Measurements from ENCODE around the gene TIMP2.
"Not testable (repeated sequence)": the region's sequence is repeated elsewhere in the genome, so short reads cannot be mapped to it uniquely, and the experiment has no call there.

TIMP2 gene

DNA sequence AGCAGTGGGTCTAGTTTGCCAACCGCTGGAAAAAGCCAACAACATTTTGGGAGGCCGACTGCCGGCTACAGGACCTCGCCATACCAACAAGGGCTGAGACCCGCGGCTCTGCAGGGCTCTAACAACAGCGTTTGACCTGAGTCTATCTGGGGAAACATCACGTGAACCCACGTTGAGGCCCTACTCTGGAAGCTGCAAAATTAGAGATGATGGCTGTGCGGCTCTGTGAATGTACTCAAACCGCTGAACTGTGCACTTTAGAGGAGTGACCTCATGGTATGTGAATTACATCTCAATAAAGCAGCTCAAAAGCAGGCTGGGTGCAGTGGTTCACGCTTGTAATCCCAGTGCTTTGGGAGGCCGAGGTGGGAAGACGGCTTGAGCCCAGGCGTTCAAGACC is 12.1 kb downstream of the TIMP2 start:
- H3K4me1 ChIP-seq (ENCODE audit: insufficient read depth, low read length), result no peaks in the 10 kb centered on the region
- DNase-seq (no peak), ATAC-seq (ENCODE audit: insufficient read depth, low read depth) (no peak)
- H3K9me3 ChIP-seq (ENCODE audit: insufficient read depth, low read length, severe bottlenecking), result no peaks in the 10 kb centered on the region
- TF ChIP-seq CTCF (IDR thresholded peaks at IDR 0.05; ENCODE audit: borderline replicate concordance, extremely low read depth, low read length, poor library complexity, severe bottlenecking), result no peak
- TF ChIP-seq EZH2 (IDR thresholded peaks at IDR 0.05; ENCODE audit: borderline replicate concordance, low read depth, low read length, severe bottlenecking), result no peak
- no peaks in the 10 kb centered on the region for H3K79me2 ChIP-seq (ENCODE audit: insufficient read depth, low read length)
- H2AFZ ChIP-seq (ENCODE audit: low read depth, low read length), result no peak overlapping the region; the same call in 1 of the 2 replicates
- no peak overlapping the region for H3K9ac ChIP-seq (ENCODE audit: low read depth, low read length)
- no peaks in the 10 kb centered on the region for H3K36me3 ChIP-seq (ENCODE audit: insufficient read depth, low read length)
- no peak overlapping the region for H3K4me2 ChIP-seq (ENCODE audit: insufficient read depth, low read length)
- 0 out of 2 replicates have a peak, but pooled peaks cover 4% of the 10 kb centered on the region for H4K20me1 ChIP-seq (ENCODE audit: insufficient read depth, low read length)
- no peaks in the 10 kb centered on the region for H3K27me3 ChIP-seq (ENCODE audit: insufficient read depth, low read length, poor library complexity)
- no peak overlapping the region for H3K27ac ChIP-seq (ENCODE audit: low read length)
- no peak overlapping the region for H3K4me3 ChIP-seq (ENCODE audit: low read depth in 1 of 2, low read length in 2 of 2)

DNA sequence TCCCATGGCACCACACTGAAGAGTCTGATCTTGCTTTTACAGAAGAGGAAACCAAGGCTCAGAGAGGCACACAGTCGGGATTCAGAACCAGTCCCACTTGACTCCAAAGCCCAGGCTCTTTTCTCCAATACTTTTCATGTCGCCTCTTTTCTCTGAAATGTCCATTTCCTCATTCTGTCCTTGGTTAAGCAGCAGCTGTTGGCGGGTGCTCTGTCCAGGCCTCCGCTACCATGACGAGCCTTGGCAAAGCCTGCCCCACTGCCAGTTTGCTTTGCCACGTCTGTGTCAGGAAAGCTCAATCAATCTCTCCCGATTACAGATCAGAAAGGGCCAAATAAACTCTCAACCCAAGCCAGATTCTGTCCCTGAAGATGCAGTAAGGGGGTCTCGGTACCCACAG is 13.1 kb downstream of the TIMP2 start:
- H3K27ac ChIP-seq (ENCODE audit: low read length), result no peak overlapping the region
- no peaks in the 10 kb centered on the region for H3K9me3 ChIP-seq (ENCODE audit: insufficient read depth, low read length, severe bottlenecking)
- no peaks in the 10 kb centered on the region for H3K79me2 ChIP-seq (ENCODE audit: insufficient read depth, low read length)

DNA sequence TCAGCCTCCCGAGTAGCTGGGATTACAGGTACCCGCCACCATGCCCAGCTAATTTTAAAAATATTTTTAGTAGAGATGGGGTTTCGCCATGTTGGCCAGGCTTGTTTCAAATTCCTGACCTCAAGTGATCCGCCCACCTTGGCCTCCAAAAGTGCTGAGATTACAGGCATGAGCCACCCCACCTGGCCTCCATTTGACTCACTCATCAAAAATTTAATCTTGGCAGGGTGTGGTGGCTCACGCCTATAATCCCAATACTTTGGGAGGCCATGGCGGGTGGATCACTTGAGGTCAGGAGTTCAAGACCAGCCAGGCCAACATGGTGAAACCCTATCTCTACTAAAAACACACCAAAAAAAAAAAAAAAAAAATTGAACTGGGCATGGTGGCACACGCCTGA is 13.6 kb downstream of the TIMP2 start:
- H3K4me3 ChIP-seq (ENCODE audit: low read depth in 1 of 2, low read length in 2 of 2); ATAC-seq (ENCODE audit: insufficient read depth, low read depth); H3K4me2 ChIP-seq (ENCODE audit: insufficient read depth, low read length); H3K27ac ChIP-seq (ENCODE audit: low read length); DNase-seq; H2AFZ ChIP-seq (ENCODE audit: low read depth, low read length); H3K27me3 ChIP-seq (ENCODE audit: insufficient read depth, low read length, poor library complexity); H4K20me1 ChIP-seq (ENCODE audit: insufficient read depth, low read length); H3K36me3 ChIP-seq (ENCODE audit: insufficient read depth, low read length); H3K9me3 ChIP-seq (ENCODE audit: insufficient read depth, low read length, severe bottlenecking); H3K79me2 ChIP-seq (ENCODE audit: insufficient read depth, low read length); H3K4me1 ChIP-seq (ENCODE audit: insufficient read depth, low read length); H3K9ac ChIP-seq (ENCODE audit: low read depth, low read length): not testable (repeated sequence)

More for the DNA sequence above, 13.1 kb downstream of the TIMP2 start:
- TF ChIP-seq EZH2 (IDR thresholded peaks at IDR 0.05; ENCODE audit: borderline replicate concordance, low read depth, low read length, severe bottlenecking), result no peak
- no peak for TF ChIP-seq CTCF (IDR thresholded peaks at IDR 0.05; ENCODE audit: borderline replicate concordance, extremely low read depth, low read length, poor library complexity, severe bottlenecking)
- Histone ChIP-seq H3K4me1 (ENCODE audit: insufficient read depth, low read length) (no peaks in the 10 kb centered on the region), H4K20me1 (ENCODE audit: insufficient read depth, low read length) (0 out of 2 replicates have a peak, but pooled peaks cover 4% of the 10 kb centered on the region), H3K4me2 (ENCODE audit: insufficient read depth, low read length) (no peak overlapping the region), H3K36me3 (ENCODE audit: insufficient read depth, low read length) (no peaks in the 10 kb centered on the region), H2AFZ (ENCODE audit: low read depth, low read length) (no peak overlapping the region), H3K27me3 (ENCODE audit: insufficient read depth, low read length, poor library complexity) (no peaks in the 10 kb centered on the region), H3K9ac (ENCODE audit: low read depth, low read length) (no peak overlapping the region), H3K4me3 (ENCODE audit: low read depth in 1 of 2, low read length in 2 of 2) (no peak overlapping the region)
- no peak for ATAC-seq (ENCODE audit: insufficient read depth, low read depth)
- no peak for DNase-seq

GRCh38 chr17:78910497-78911284 is 14.5 kb downstream of the TIMP2 start:
- Histone ChIP-seq H2AFZ (ENCODE audit: low read depth, low read length) (no peak overlapping the region), H3K9ac (ENCODE audit: low read depth, low read length) (no peak overlapping the region), H3K4me3 (ENCODE audit: low read depth in 1 of 2, low read length in 2 of 2) (no peak overlapping the region), H3K27ac (ENCODE audit: low read length) (no peak overlapping the region), H3K9me3 (ENCODE audit: insufficient read depth, low read length, severe bottlenecking) (no peaks in the 10 kb centered on the region), H3K36me3 (ENCODE audit: insufficient read depth, low read length) (no peaks in the 10 kb centered on the region), H4K20me1 (ENCODE audit: insufficient read depth, low read length) (0 out of 2 replicates have a peak, but pooled peaks cover 4% of the 10 kb centered on the region), H3K79me2 (ENCODE audit: insufficient read depth, low read length) (no peaks in the 10 kb centered on the region), H3K4me2 (ENCODE audit: insufficient read depth, low read length) (no peak overlapping the region), H3K4me1 (ENCODE audit: insufficient read depth, low read length) (no peaks in the 10 kb centered on the region), H3K27me3 (ENCODE audit: insufficient read depth, low read length, poor library complexity) (no peaks in the 10 kb centered on the region)
- ATAC-seq (ENCODE audit: insufficient read depth, low read depth), result no peak
- TF ChIP-seq CTCF (IDR thresholded peaks at IDR 0.05; ENCODE audit: borderline replicate concordance, extremely low read depth, low read length, poor library complexity, severe bottlenecking), result no peak
- no peak for TF ChIP-seq EZH2 (IDR thresholded peaks at IDR 0.05; ENCODE audit: borderline replicate concordance, low read depth, low read length, severe bottlenecking)
- no peak for DNase-seq

All from DND-41 (cell line).